Suprapubic skin (tissue), 4 donors: ENCODE results near the gene EPS8. TPM values are rescaled to one million over a fixed set of nuclear protein-coding genes. Genes with fewer than 3 reads are reported as not detected.

Experiments
- DNase-seq, 2 donors: peaks; one replicate each; pipeline ENCODE4 v3.0.0-alpha.2; 2019; ENCODE audit warnings: low spot score in 2 of 2
- H3K27ac ChIP-seq: fragments of 200-600 bp; sonication (generic); one replicate; pipeline ENCODE4 v1.5.1; 2019
- H3K27me3 ChIP-seq: fragments of 200-600 bp; sonication (generic); one replicate; pipeline ENCODE4 v1.5.1; 2019
- H3K36me3 ChIP-seq: fragments of 200-600 bp; sonication (generic); one replicate; pipeline ENCODE4 v1.5.1; 2019
- H3K4me1 ChIP-seq: fragments of 200-600 bp; sonication (generic); one replicate; pipeline ENCODE4 v1.5.1; 2019
- H3K4me3 ChIP-seq: fragments of 200-600 bp; sonication (generic); one replicate; pipeline ENCODE4 v1.5.1; 2019; ENCODE audit warnings: mild to moderate bottlenecking
- H3K9me3 ChIP-seq: fragments of 200-600 bp; sonication (generic); one replicate; pipeline ENCODE4 v1.5.1; 2019
- CTCF ChIP-seq, 2 donors: fragments of 200-600 bp in 1 of 2; fragments of 450-650 bp in 1 of 2; sonication (generic) in 1 of 2; IDR thresholded peaks; one replicate each; pipeline ENCODE4 v1.5.1; 2016 to 2019; ENCODE audit warnings: antibody characterized with exemption in 2 of 2, mild to moderate bottlenecking in 1 of 2, moderate library complexity in 1 of 2
- EP300 ChIP-seq: sonication (generic); formaldehyde crosslinking; IDR thresholded peaks from one replicate; pipeline ENCODE4 v1.6.1; 2017; ENCODE audit warnings: antibody characterized with exemption
- POLR2A ChIP-seq, 2 donors: fragments of 450-650 bp; IDR thresholded peaks; one replicate each; pipeline ENCODE4 v1.6.1; 2017; ENCODE audit warnings: antibody characterized with exemption in 2 of 2, mild to moderate bottlenecking in 2 of 2, moderate library complexity in 2 of 2
- POLR2AphosphoS5 ChIP-seq, 3 donors: sonication (generic); formaldehyde crosslinking; IDR thresholded peaks; one replicate each; pipeline ENCODE4 v1.6.1; 2017; ENCODE audit warnings: antibody characterized with exemption in 3 of 3
- WGBS: methylation state at CpG from one replicate; pipeline ENCODE4 v1.1.5; 2018; 5-methylcytosine and 5-hydroxymethylcytosine counted together
- total RNA-seq, 4 donors: library from RNA; depleted of rRNA; stranded (reverse); fragments of >200 nt; gene quantifications; one replicate each; pipeline ENCODE4 v1.1.0, GENCODE V29; 2016

The EPS8 gene
- total RNA-seq, 4 donors from 2014 or later, result 15.7 to 38.8 (median 27.3) TPM

GRCh38 chr12:15670756-15671155 is 118.4 kb downstream of the EPS8 start:
- no peak for DNase-seq

GRCh38 chr12:15669256-15669948 is 119.8 kb downstream of the EPS8 start:
- no peak overlapping the region for H3K27ac ChIP-seq
- no peaks in the 10 kb centered on the region for H3K9me3 ChIP-seq
- H3K36me3 ChIP-seq, result peaks cover 7% of the 10 kb centered on the region
- TF ChIP-seq POLR2A (IDR thresholded peaks at IDR 0.05) (no peak), EP300 (no peak), POLR2AphosphoS5 (IDR thresholded peaks at IDR 0.05) (no peak)
- no peaks in the 10 kb centered on the region for H3K4me1 ChIP-seq
- no peak overlapping the region for H3K4me3 ChIP-seq
- no peak for DNase-seq
- 92% methylated on average over 3 of the region's 3 CpGs for WGBS
- no peaks in the 10 kb centered on the region for H3K27me3 ChIP-seq

More at GRCh38 chr12:15670756-15671155, 118.4 kb downstream of the EPS8 start:
- no peaks in the 10 kb centered on the region for H3K4me1 ChIP-seq
- TF ChIP-seq POLR2A (IDR thresholded peaks at IDR 0.05), result no peak
- TF ChIP-seq CTCF (IDR thresholded peaks at IDR 0.05), result no peak
- H3K4me3 ChIP-seq, result no peak overlapping the region
- no peaks in the 10 kb centered on the region for H3K36me3 ChIP-seq
- H3K27me3 ChIP-seq, result no peaks in the 10 kb centered on the region
- WGBS, result 85% methylated on average over 3 of the region's 3 CpGs
- no peaks in the 10 kb centered on the region for H3K9me3 ChIP-seq
- no peak overlapping the region for H3K27ac ChIP-seq

GRCh38 chr12:15664491-15664890 is 124.7 kb downstream of the EPS8 start:
- no peaks in the 10 kb centered on the region for H3K9me3 ChIP-seq
- no peaks in the 10 kb centered on the region for H3K27me3 ChIP-seq
- no peak overlapping the region for H3K4me3 ChIP-seq
- WGBS, result 91% methylated on average over 5 of the region's 5 CpGs
- no peak for TF ChIP-seq POLR2A (IDR thresholded peaks at IDR 0.05)
- no peak for TF ChIP-seq CTCF (IDR thresholded peaks at IDR 0.05)
- TF ChIP-seq POLR2AphosphoS5 (IDR thresholded peaks at IDR 0.05), result no peak
- no peak for TF ChIP-seq EP300
- DNase-seq, result no peak
- peaks cover 12% of the 10 kb centered on the region for H3K36me3 ChIP-seq
- H3K4me1 ChIP-seq, result no peaks in the 10 kb centered on the region
- no peak overlapping the region for H3K27ac ChIP-seq

GRCh38 chr12:15662983-15663659 is 126.1 kb downstream of the EPS8 start:
- Histone ChIP-seq H3K9me3 (no peaks in the 10 kb centered on the region), H3K4me1 (no peaks in the 10 kb centered on the region), H3K36me3 (peaks cover 18% of the 10 kb centered on the region), H3K4me3 (no peak overlapping the region), H3K27me3 (no peaks in the 10 kb centered on the region), H3K27ac (no peak overlapping the region)
- 71% methylated on average over 5 of the region's 5 CpGs for WGBS
- no peak for TF ChIP-seq EP300
- no peak for TF ChIP-seq CTCF (IDR thresholded peaks at IDR 0.05)
- no peak for DNase-seq

GRCh38 chr12:15662303-15662980 is 126.7 kb downstream of the EPS8 start:
- H3K27ac ChIP-seq, result no peak overlapping the region
- WGBS, result 71% methylated on average over 3 of the region's 3 CpGs
- no peaks in the 10 kb centered on the region for H3K27me3 ChIP-seq
- TF ChIP-seq POLR2A (IDR thresholded peaks at IDR 0.05), result no peak
- TF ChIP-seq POLR2AphosphoS5 (IDR thresholded peaks at IDR 0.05), result no peak
- no peak for TF ChIP-seq EP300
- no peak for TF ChIP-seq CTCF (IDR thresholded peaks at IDR 0.05)
- H3K9me3 ChIP-seq, result no peaks in the 10 kb centered on the region
- no peaks in the 10 kb centered on the region for H3K4me1 ChIP-seq
- no peak for DNase-seq
- no peak overlapping the region for H3K4me3 ChIP-seq
- peaks cover 24% of the 10 kb centered on the region for H3K36me3 ChIP-seq
